ENCODE data around the gene FAM217B.
"Not testable (repeated sequence)": the region's sequence is repeated elsewhere in the genome, so short reads cannot be mapped to it uniquely, and the experiment has no call there.

The FAM217B gene

GRCh38 chr20:59949911-59950310 is 9.7 kb downstream of the FAM217B start:
- no peaks in the 10 kb centered on the region for H3K27me3 ChIP-seq (ENCODE audit: control insufficient read depth, insufficient read depth, low read length)
- H3K9me3 ChIP-seq (ENCODE audit: control insufficient read depth, insufficient read depth, low read depth, low read length) = no peaks in the 10 kb centered on the region
- H3K4me3 ChIP-seq (ENCODE audit: low read depth, low read length) = no peak overlapping the region
- H3K36me3 ChIP-seq (ENCODE audit: control insufficient read depth, insufficient read depth, low read length) = peaks cover 3% of the 10 kb centered on the region; the same call in 1 of the 2 replicates
- H3K4me1 ChIP-seq (ENCODE audit: control insufficient read depth, insufficient read depth, low read length) = peaks cover 4% of the 10 kb centered on the region; the same call in 1 of the 2 replicates
- no peak overlapping the region for H3K27ac ChIP-seq (ENCODE audit: low read depth, low read length)
- no peak overlapping the region for H3K9ac ChIP-seq (ENCODE audit: low read length)

DNA sequence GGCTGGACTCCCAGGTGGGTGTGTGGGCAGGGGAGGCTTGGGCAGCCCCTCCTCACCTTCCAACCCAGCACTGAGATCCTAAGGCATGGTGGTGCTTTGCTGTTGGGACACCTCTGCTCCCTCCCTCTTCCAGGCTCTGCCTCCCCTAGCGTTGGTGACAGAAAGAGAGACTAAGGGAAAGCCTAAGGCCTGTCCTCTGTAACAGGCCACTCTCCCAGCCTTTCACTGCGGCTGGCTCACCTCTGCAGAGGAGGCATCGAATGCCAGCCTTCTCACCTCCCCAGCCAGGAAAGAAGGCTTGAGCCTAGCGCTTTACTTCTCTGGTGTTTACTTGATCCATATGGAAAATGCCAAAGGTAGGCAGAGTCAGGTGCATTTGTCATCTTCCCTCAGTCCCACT is 14.5 kb downstream of the FAM217B start:
- H3K4me3 ChIP-seq (ENCODE audit: low read depth, low read length) = no peak overlapping the region
- peaks cover 3% of the 10 kb centered on the region; the same call in 1 of the 2 replicates for H3K4me1 ChIP-seq (ENCODE audit: control insufficient read depth, insufficient read depth, low read length)
- no peak overlapping the region for H3K9ac ChIP-seq (ENCODE audit: low read length)
- no peaks in the 10 kb centered on the region for H3K36me3 ChIP-seq (ENCODE audit: control insufficient read depth, insufficient read depth, low read length)
- no peaks in the 10 kb centered on the region for H3K9me3 ChIP-seq (ENCODE audit: control insufficient read depth, insufficient read depth, low read depth, low read length)
- H3K27ac ChIP-seq (ENCODE audit: low read depth, low read length) = no peak overlapping the region
- H3K27me3 ChIP-seq (ENCODE audit: control insufficient read depth, insufficient read depth, low read length) = no peaks in the 10 kb centered on the region

- Histone ChIP-seq H3K27ac (ENCODE audit: low read depth, low read length) (no peak overlapping the region), H3K4me3 (ENCODE audit: low read depth, low read length) (no peak overlapping the region), H3K9me3 (ENCODE audit: control insufficient read depth, insufficient read depth, low read depth, low read length) (no peaks in the 10 kb centered on the region), H3K36me3 (ENCODE audit: control insufficient read depth, insufficient read depth, low read length) (no peaks in the 10 kb centered on the region), H3K27me3 (ENCODE audit: control insufficient read depth, insufficient read depth, low read length) (no peaks in the 10 kb centered on the region), H3K9ac (ENCODE audit: low read length) (no peak overlapping the region), H3K4me1 (ENCODE audit: control insufficient read depth, insufficient read depth, low read length) (peaks cover 3% of the 10 kb centered on the region; the same call in 1 of the 2 replicates)
These were observed 15.1 kb downstream of the FAM217B start for GRCh38 chr20:59955131-59955796.

GRCh38 chr20:59957568-59957967 is 17.4 kb downstream of the FAM217B start:
- H3K9me3 ChIP-seq (ENCODE audit: control insufficient read depth, insufficient read depth, low read depth, low read length); H3K4me3 ChIP-seq (ENCODE audit: low read depth, low read length); H3K27ac ChIP-seq (ENCODE audit: low read depth, low read length): not testable (repeated sequence)

DNA sequence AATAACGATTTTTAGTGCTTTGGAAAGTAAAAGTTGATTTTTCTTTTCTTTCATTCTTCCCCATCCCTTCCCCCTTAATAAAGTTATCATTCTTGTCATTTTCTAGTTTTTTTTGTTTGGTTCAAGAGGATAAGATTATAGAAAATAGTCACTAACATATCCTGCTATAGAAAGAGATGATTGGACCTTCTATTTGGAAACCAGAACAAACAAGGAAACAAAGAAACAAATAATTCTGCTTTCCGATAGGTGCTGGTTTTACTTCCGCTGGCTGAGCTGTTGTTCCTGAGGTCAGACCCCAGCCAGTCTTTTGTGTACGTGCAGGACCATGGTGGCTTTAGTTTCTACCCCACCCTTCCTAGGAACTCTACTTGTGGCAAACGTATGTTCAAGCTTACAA is 17.9 kb downstream of the FAM217B start, which contains the start of gene CDH26:
Gene CDH26, plus strand, starts transcription at position 301 of the 400 bp plus-strand sequence. CDS start 304 bp downstream, outside the sequence.
- peaks cover 3% of the 10 kb centered on the region; the same call in 1 of the 2 replicates for H3K4me1 ChIP-seq (ENCODE audit: control insufficient read depth, insufficient read depth, low read length)
- no peak within 1 kb of the TSS for H3K4me3 ChIP-seq (ENCODE audit: low read depth, low read length)
- H3K27ac ChIP-seq (ENCODE audit: low read depth, low read length) = no peak within 1 kb of the TSS
- no peaks in the 10 kb centered on the region for H3K9me3 ChIP-seq (ENCODE audit: control insufficient read depth, insufficient read depth, low read depth, low read length)
- H3K36me3 ChIP-seq (ENCODE audit: control insufficient read depth, insufficient read depth, low read length) = no peaks in the 10 kb centered on the region
- no peak within 1 kb of the TSS for H3K9ac ChIP-seq (ENCODE audit: low read length)
- H3K27me3 ChIP-seq (ENCODE audit: control insufficient read depth, insufficient read depth, low read length) = no peaks in the 10 kb centered on the region

More at GRCh38 chr20:59957568-59957967, 17.4 kb downstream of the FAM217B start:
- H3K4me1 ChIP-seq (ENCODE audit: control insufficient read depth, insufficient read depth, low read length); H3K36me3 ChIP-seq (ENCODE audit: control insufficient read depth, insufficient read depth, low read length); H3K9ac ChIP-seq (ENCODE audit: low read length); H3K27me3 ChIP-seq (ENCODE audit: control insufficient read depth, insufficient read depth, low read length): not testable (repeated sequence)

DNA sequence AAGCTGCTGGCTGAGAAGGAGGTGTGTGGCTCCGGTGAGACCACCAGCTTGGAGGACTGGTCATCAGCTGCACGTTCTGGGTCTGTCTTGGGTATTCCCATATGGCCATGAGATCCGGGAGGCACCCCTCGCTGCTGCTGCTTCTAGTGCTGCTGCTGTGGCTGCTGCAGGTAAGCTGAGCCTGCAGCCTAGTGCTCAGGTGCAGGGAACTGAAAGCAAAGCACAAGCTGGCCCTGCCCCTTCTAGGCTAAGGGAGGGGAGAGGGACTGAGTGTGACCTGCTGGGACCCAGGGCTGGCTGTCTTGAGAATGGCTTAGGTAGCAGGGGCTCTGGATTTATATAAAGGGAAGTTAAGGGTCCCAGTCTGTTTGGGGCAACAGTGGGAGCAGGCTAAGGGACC is 18.4 kb downstream of the FAM217B start:
- no peak overlapping the region for H3K27ac ChIP-seq (ENCODE audit: low read depth, low read length)

GRCh38 chr20:59961423-59961822 is 21.2 kb downstream of the FAM217B start:
- H3K9ac ChIP-seq (ENCODE audit: low read length) = no peak overlapping the region
- H3K9me3 ChIP-seq (ENCODE audit: control insufficient read depth, insufficient read depth, low read depth, low read length) = no peaks in the 10 kb centered on the region
- no peak overlapping the region for H3K27ac ChIP-seq (ENCODE audit: low read depth, low read length)
- H3K4me3 ChIP-seq (ENCODE audit: low read depth, low read length) = no peak overlapping the region
- H3K27me3 ChIP-seq (ENCODE audit: control insufficient read depth, insufficient read depth, low read length) = no peaks in the 10 kb centered on the region
- peaks cover 3% of the 10 kb centered on the region; the same call in 1 of the 2 replicates for H3K4me1 ChIP-seq (ENCODE audit: control insufficient read depth, insufficient read depth, low read length)
- no peaks in the 10 kb centered on the region for H3K36me3 ChIP-seq (ENCODE audit: control insufficient read depth, insufficient read depth, low read length)

More for the DNA sequence above, 18.4 kb downstream of the FAM217B start:
- Histone ChIP-seq H3K4me3 (ENCODE audit: low read depth, low read length) (no peak overlapping the region), H3K9ac (ENCODE audit: low read length) (no peak overlapping the region), H3K36me3 (ENCODE audit: control insufficient read depth, insufficient read depth, low read length) (no peaks in the 10 kb centered on the region), H3K27me3 (ENCODE audit: control insufficient read depth, insufficient read depth, low read length) (no peaks in the 10 kb centered on the region), H3K9me3 (ENCODE audit: control insufficient read depth, insufficient read depth, low read depth, low read length) (no peaks in the 10 kb centered on the region), H3K4me1 (ENCODE audit: control insufficient read depth, insufficient read depth, low read length) (peaks cover 3% of the 10 kb centered on the region; the same call in 1 of the 2 replicates)

GRCh38 chr20:59962155-59962554 is 22.0 kb downstream of the FAM217B start:
- H3K27ac ChIP-seq (ENCODE audit: low read depth, low read length) = no peak overlapping the region

GRCh38 chr20:59966428-59966827 is 26.2 kb downstream of the FAM217B start:
- Histone ChIP-seq H3K4me3 (ENCODE audit: low read depth, low read length) (no peak overlapping the region), H3K27me3 (ENCODE audit: control insufficient read depth, insufficient read depth, low read length) (no peaks in the 10 kb centered on the region), H3K9me3 (ENCODE audit: control insufficient read depth, insufficient read depth, low read depth, low read length) (no peaks in the 10 kb centered on the region), H3K4me1 (ENCODE audit: control insufficient read depth, insufficient read depth, low read length) (no peaks in the 10 kb centered on the region), H3K9ac (ENCODE audit: low read length) (no peak overlapping the region), H3K36me3 (ENCODE audit: control insufficient read depth, insufficient read depth, low read length) (no peaks in the 10 kb centered on the region), H3K27ac (ENCODE audit: low read depth, low read length) (no peak overlapping the region)

More at GRCh38 chr20:59962155-59962554, 22.0 kb downstream of the FAM217B start:
- peaks cover 3% of the 10 kb centered on the region; the same call in 1 of the 2 replicates for H3K4me1 ChIP-seq (ENCODE audit: control insufficient read depth, insufficient read depth, low read length)
- H3K36me3 ChIP-seq (ENCODE audit: control insufficient read depth, insufficient read depth, low read length) = no peaks in the 10 kb centered on the region
- no peaks in the 10 kb centered on the region for H3K9me3 ChIP-seq (ENCODE audit: control insufficient read depth, insufficient read depth, low read depth, low read length)
- H3K9ac ChIP-seq (ENCODE audit: low read length) = no peak overlapping the region
- no peaks in the 10 kb centered on the region for H3K27me3 ChIP-seq (ENCODE audit: control insufficient read depth, insufficient read depth, low read length)
- no peak overlapping the region for H3K4me3 ChIP-seq (ENCODE audit: low read depth, low read length)

GRCh38 chr20:59971428-59971827 is 31.2 kb downstream of the FAM217B start:
- Histone ChIP-seq H3K9me3 (ENCODE audit: control insufficient read depth, insufficient read depth, low read depth, low read length) (no peaks in the 10 kb centered on the region), H3K27me3 (ENCODE audit: control insufficient read depth, insufficient read depth, low read length) (no peaks in the 10 kb centered on the region), H3K4me3 (ENCODE audit: low read depth, low read length) (no peak overlapping the region)

DNA sequence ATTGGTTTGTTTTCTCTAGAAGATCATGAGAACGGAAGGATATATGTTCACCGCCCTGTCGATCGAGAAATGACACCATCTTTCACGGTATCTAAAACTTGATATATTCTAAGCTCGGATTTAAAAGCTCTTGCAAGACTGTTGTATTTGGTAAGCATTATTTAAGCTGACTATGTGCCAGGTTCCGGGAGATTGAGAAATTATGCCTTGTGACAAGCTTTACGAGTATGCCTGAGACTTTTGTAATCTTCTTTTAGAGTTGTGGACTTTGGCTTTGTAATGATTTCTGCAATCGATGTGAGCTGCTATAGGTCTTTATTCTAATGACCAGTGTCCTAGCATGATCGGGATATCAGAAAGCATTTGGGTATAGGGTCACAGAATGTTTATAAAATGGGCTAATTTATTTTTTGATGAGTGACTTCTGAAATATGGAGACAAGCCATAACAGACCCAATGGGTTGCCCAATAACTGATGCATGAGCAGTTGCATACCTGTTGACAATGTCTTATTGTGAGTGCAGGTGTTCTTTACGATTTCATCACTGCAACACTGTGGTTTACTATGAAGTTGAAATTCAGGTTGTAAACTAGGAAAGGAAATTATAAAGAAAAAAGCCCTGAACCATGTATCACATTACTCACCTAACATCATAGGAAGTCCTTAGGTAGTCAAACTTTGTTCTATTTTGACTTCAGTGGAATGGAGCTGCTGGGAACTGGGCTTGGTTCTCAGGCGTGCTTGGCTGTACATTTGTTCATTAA is 32.0 kb downstream of the FAM217B start:
- Histone ChIP-seq H3K27ac (ENCODE audit: low read depth, low read length) (no peak overlapping the region), H3K4me1 (ENCODE audit: control insufficient read depth, insufficient read depth, low read length) (no peaks in the 10 kb centered on the region), H3K9ac (ENCODE audit: low read length) (no peak overlapping the region)

More at GRCh38 chr20:59971428-59971827, 31.2 kb downstream of the FAM217B start:
- H3K9ac ChIP-seq (ENCODE audit: low read length) = no peak overlapping the region
- no peak overlapping the region for H3K27ac ChIP-seq (ENCODE audit: low read depth, low read length)
- H3K4me1 ChIP-seq (ENCODE audit: control insufficient read depth, insufficient read depth, low read length) = no peaks in the 10 kb centered on the region
- H3K36me3 ChIP-seq (ENCODE audit: control insufficient read depth, insufficient read depth, low read length) = no peaks in the 10 kb centered on the region

More for the DNA sequence above, 32.0 kb downstream of the FAM217B start:
- Histone ChIP-seq H3K9me3 (ENCODE audit: control insufficient read depth, insufficient read depth, low read depth, low read length) (no peaks in the 10 kb centered on the region), H3K27me3 (ENCODE audit: control insufficient read depth, insufficient read depth, low read length) (no peaks in the 10 kb centered on the region), H3K36me3 (ENCODE audit: control insufficient read depth, insufficient read depth, low read length) (no peaks in the 10 kb centered on the region), H3K4me3 (ENCODE audit: low read depth, low read length) (no peak overlapping the region)
